Hepatocyte (in vitro differentiated cells): Measurements from ENCODE around the gene VSIG8. TPM values are rescaled to one million over a fixed set of nuclear protein-coding genes. Genes with fewer than 3 reads are reported as not detected.
A peak's percentile ranks its signal among the peaks of the same experiment; 100 is the strongest.
"Not testable (repeated sequence)": the region's sequence is repeated elsewhere in the genome, so short reads cannot be mapped to it uniquely, and the experiment has no call there.

ENCODE experiments used
- DNase-seq: peaks from one replicate; pipeline ENCODE4 v3.0.0-alpha.2; 2016; ENCODE audit warnings: low spot score
- H2AFZ ChIP-seq: fragments of 200-600 bp; sonication (generic); 2 replicates; pipeline ENCODE4 v1.6.0; 2016; ENCODE audit warnings: antibody characterized with exemption, mild to moderate bottlenecking
- H3K27ac ChIP-seq: fragments of 200-600 bp; sonication (generic); 2 replicates; pipeline ENCODE4 v1.5.1; 2016; ENCODE audit warnings: mild to moderate bottlenecking
- H3K27me3 ChIP-seq: fragments of 200-600 bp; sonication (generic); 2 replicates; pipeline ENCODE4 v1.6.1; 2016
- H3K36me3 ChIP-seq: fragments of 200-600 bp; sonication (generic); replicated peaks from 2 replicates; pipeline ENCODE4 v1.5.1; 2016; ENCODE audit warnings: low read depth; ENCODE audit not compliant: insufficient read depth
- H3K4me1 ChIP-seq: fragments of 200-600 bp; sonication (generic); 2 replicates; pipeline ENCODE4 v1.5.1; 2016; ENCODE audit warnings: mild to moderate bottlenecking, moderate library complexity; ENCODE audit not compliant: insufficient read depth
- H3K4me2 ChIP-seq: fragments of 200-600 bp; sonication (generic); 2 replicates; pipeline ENCODE4 v1.6.0; 2016
- H3K4me3 ChIP-seq: fragments of 200-600 bp; sonication (generic); 2 replicates; pipeline ENCODE4 v1.5.1; 2016; ENCODE audit warnings: mild to moderate bottlenecking
- H3K79me2 ChIP-seq: fragments of 200-600 bp; sonication (generic); 2 replicates; pipeline ENCODE4 v1.6.0; 2017; ENCODE audit warnings: mild to moderate bottlenecking
- H3K9me2 ChIP-seq: fragments of 200-600 bp; sonication (generic); replicated peaks from 2 replicates; pipeline ENCODE4 v1.6.0; 2017; ENCODE audit warnings: mild to moderate bottlenecking; ENCODE audit not compliant: insufficient read depth
- H3K9me3 ChIP-seq: fragments of 200-600 bp; sonication (generic); 2 replicates; pipeline ENCODE4 v1.5.1; 2016; ENCODE audit warnings: low read depth, mild to moderate bottlenecking
- H4K20me1 ChIP-seq: fragments of 200-600 bp; sonication (generic); 2 replicates; pipeline ENCODE4 v1.6.0; 2016; ENCODE audit warnings: mild to moderate bottlenecking; ENCODE audit not compliant: insufficient read depth, poor library complexity, severe bottlenecking
- EZH2 ChIP-seq: fragments of 200-600 bp; sonication (generic); IDR thresholded peaks from 2 replicates; pipeline ENCODE4 v1.6.1; 2016; ENCODE audit warnings: antibody characterized with exemption, mild to moderate bottlenecking, borderline replicate concordance
- EZH2phosphoT487 ChIP-seq: fragments of 200-600 bp; sonication (generic); IDR thresholded peaks from one replicate; pipeline ENCODE4 v1.6.1; 2018; ENCODE audit warnings: antibody characterized with exemption, mild to moderate bottlenecking, low read depth, moderate library complexity; ENCODE audit not compliant: unreplicated experiment, severe bottlenecking
- WGBS: methylation state at CpG from one replicate; pipeline ENCODE4 v1.1.6; 2016; ENCODE audit warnings: low lambda C conversion rate; ENCODE audit errors: missing lambda C conversion rate; 5-methylcytosine and 5-hydroxymethylcytosine counted together
- polyA plus RNA-seq: library from polyadenylated mRNA; unstranded; fragments of >200 nt; fragmentation: Nextera tagmentation; extraction: Ambion mirVana; gene quantifications from 2 replicates; pipeline ENCODE4 v1.2.1, GENCODE V29; 2016
- total RNA-seq: library from RNA; depleted of rRNA; stranded (reverse); fragments of >200 nt; gene quantifications from 2 replicates; pipeline ENCODE4 v1.2.3, GENCODE V29; 2014
- TF ChIP-seq, protein P1 (sequence below): fragments of 200-600 bp; sonication (generic); IDR thresholded peaks from 2 replicates; pipeline ENCODE4 v1.5.1; 2016; ENCODE audit warnings: antibody characterized with exemption, mild to moderate bottlenecking; ENCODE audit not compliant: poor library complexity

The VSIG8 gene
- total and polyA plus RNA-seq, 2 experiments from 2014 or later, result 0.13 to 0.33 TPM

DNA sequence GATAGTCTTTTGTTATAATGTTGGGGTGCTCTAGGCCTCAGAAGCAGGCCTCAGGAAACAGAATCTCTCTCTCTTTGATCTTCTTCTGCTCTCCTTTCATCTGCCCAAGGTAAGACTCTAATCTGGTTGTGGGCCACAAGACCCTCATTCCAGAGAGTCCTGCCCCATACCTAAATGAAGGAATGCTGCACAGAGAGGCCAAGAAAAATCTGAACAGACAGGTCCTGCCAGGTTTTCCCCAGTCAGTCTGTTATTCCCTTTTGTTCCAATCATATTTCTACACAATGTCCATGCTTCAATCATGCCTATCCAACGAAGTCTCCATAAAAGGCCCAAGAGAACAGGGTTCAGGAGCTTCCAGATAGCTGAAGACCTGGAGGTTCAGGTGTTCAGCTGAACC is 44.5 kb upstream of the VSIG8 start:
- Histone ChIP-seq H3K27me3 (no peaks in the 10 kb centered on the region), H3K79me2 (no peaks in the 10 kb centered on the region), H3K4me2 (no peak overlapping the region), H3K27ac (no peak overlapping the region), H3K4me3 (no peak overlapping the region), H4K20me1 (no peaks in the 10 kb centered on the region), H3K9me2 (no peaks in the 10 kb centered on the region), H3K9me3 (no peaks in the 10 kb centered on the region), H3K4me1 (peaks cover 29% of the 10 kb centered on the region), H3K36me3 (no peaks in the 10 kb centered on the region), H2AFZ (no peak overlapping the region)
- WGBS, result 48% methylated on average over 1 of the region's 1 CpG
- TF ChIP-seq EZH2 (no peak), EZH2phosphoT487 (no peak)
- TF ChIP-seq, protein P1, sequence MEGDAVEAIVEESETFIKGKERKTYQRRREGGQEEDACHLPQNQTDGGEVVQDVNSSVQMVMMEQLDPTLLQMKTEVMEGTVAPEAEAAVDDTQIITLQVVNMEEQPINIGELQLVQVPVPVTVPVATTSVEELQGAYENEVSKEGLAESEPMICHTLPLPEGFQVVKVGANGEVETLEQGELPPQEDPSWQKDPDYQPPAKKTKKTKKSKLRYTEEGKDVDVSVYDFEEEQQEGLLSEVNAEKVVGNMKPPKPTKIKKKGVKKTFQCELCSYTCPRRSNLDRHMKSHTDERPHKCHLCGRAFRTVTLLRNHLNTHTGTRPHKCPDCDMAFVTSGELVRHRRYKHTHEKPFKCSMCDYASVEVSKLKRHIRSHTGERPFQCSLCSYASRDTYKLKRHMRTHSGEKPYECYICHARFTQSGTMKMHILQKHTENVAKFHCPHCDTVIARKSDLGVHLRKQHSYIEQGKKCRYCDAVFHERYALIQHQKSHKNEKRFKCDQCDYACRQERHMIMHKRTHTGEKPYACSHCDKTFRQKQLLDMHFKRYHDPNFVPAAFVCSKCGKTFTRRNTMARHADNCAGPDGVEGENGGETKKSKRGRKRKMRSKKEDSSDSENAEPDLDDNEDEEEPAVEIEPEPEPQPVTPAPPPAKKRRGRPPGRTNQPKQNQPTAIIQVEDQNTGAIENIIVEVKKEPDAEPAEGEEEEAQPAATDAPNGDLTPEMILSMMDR, result no peak
- no peak for DNase-seq

DNA sequence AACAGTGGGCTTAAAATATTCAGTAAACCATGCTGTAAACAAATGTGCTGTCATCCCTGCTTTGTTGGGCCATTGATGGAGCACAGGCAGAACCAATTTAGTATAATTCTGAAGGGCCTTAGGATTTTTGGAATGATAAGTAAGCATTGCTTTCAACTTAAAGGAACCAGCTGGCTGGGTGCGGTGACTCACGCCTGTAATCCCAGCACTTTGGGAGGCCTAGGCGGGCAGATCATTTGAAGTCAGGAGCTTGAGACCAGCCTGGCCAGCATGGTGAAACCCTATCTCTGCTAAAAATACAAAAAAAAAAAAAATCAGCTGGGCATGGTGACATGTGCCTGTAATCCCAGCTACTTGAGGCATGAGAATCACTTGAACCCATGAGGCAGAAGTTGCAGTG is 41.6 kb upstream of the VSIG8 start:
- not testable (repeated sequence) for H3K4me2 ChIP-seq, H3K27me3 ChIP-seq, H3K79me2 ChIP-seq, H4K20me1 ChIP-seq, H2AFZ ChIP-seq, H3K27ac ChIP-seq, DNase-seq, H3K9me2 ChIP-seq, H3K4me3 ChIP-seq, H3K36me3 ChIP-seq, H3K9me3 ChIP-seq
- WGBS, result 65% methylated on average over 3 of the region's 3 CpGs
- H3K4me1 ChIP-seq, result peaks cover 18% of the 10 kb centered on the region

DNA sequence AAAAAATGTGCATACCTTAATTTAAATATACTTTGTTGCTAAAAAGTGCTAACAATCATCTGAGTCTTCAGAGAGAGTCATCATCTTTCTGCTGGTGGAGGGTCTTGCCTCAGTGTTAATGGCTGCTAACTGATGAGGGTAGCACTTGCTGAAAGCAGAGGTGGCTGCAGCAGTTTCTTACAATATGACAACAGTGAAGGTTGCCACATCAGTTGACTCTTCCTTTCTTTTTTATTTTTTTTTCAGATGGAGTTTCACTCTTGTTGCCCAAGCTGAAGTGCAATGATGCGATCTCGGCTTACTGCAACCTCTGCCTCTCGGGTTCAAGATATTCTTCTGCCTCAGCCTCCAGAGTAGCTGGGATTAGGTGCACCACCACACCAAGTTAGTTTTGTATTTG is 40.1 kb upstream of the VSIG8 start:
- Histone ChIP-seq H4K20me1 (no peaks in the 10 kb centered on the region), H3K4me2 (no peak overlapping the region), H3K4me3 (no peak overlapping the region), H3K4me1 (peaks cover 9% of the 10 kb centered on the region), H3K36me3 (no peaks in the 10 kb centered on the region), H3K27ac (no peak overlapping the region), H3K27me3 (no peaks in the 10 kb centered on the region), H3K9me2 (no peaks in the 10 kb centered on the region), H3K9me3 (no peaks in the 10 kb centered on the region), H2AFZ (no peak overlapping the region), H3K79me2 (no peaks in the 10 kb centered on the region)
- no peak for TF ChIP-seq EZH2
- TF ChIP-seq, protein P1, result no peak
- no peak for TF ChIP-seq EZH2phosphoT487
- no peak for DNase-seq
- WGBS, result 89% methylated on average over 3 of the region's 3 CpGs

GRCh38 chr1:159900755-159901360 is 38.4 kb upstream of the VSIG8 start:
- Histone ChIP-seq H3K4me3 (no peak overlapping the region), H2AFZ (no peak overlapping the region), H3K79me2 (no peaks in the 10 kb centered on the region), H3K27me3 (no peaks in the 10 kb centered on the region), H3K36me3 (no peaks in the 10 kb centered on the region), H3K27ac (no peak overlapping the region), H3K9me3 (no peaks in the 10 kb centered on the region), H3K4me2 (peak overlapping the region; percentile 69), H4K20me1 (no peaks in the 10 kb centered on the region), H3K4me1 (peaks cover 14% of the 10 kb centered on the region), H3K9me2 (no peaks in the 10 kb centered on the region)
- no peak for DNase-seq
- TF ChIP-seq EZH2 (no peak), EZH2phosphoT487 (no peak)
- TF ChIP-seq, protein P1, result no peak
- 34% methylated on average over 2 of the region's 2 CpGs for WGBS
